HEK293T (cell line): ENCODE measurements around the gene STARD9.

ENCODE experiments used
- ARNT ChIP-seq: fragments of 450-650 bp; IDR thresholded peaks from 2 replicates; pipeline ENCODE4 v1.6.1; 2017; ENCODE audit warnings: mild to moderate bottlenecking
- BHLHE40 ChIP-seq: fragments of 450-650 bp; IDR thresholded peaks from 2 replicates; pipeline ENCODE4 v1.6.1; 2016; ENCODE audit warnings: mild to moderate bottlenecking, moderate library complexity, borderline replicate concordance
- CTBP1 ChIP-seq: fragments of 450-650 bp; IDR thresholded peaks from 2 replicates; pipeline ENCODE4 v1.6.1; 2016; ENCODE audit warnings: borderline replicate concordance
- ELF4 ChIP-seq: fragments of 450-650 bp; IDR thresholded peaks from 2 replicates; pipeline ENCODE4 v1.6.1; 2017; ENCODE audit warnings: antibody characterized with exemption
- FOXA1 ChIP-seq: fragments of 450-650 bp; IDR thresholded peaks from 2 replicates; pipeline ENCODE4 v1.6.1; 2016; ENCODE audit warnings: mild to moderate bottlenecking
- FOXM1 ChIP-seq: fragments of 450-650 bp; IDR thresholded peaks from 2 replicates; pipeline ENCODE4 v1.6.1; 2017; ENCODE audit warnings: mild to moderate bottlenecking, borderline replicate concordance
- HDGF ChIP-seq: fragments of 450-650 bp; IDR thresholded peaks from 2 replicates; pipeline ENCODE4 v1.6.1; 2017; ENCODE audit warnings: antibody characterized with exemption, borderline replicate concordance
- NFRKB ChIP-seq: fragments of 450-650 bp; IDR thresholded peaks from 2 replicates; pipeline ENCODE4 v1.6.1; 2016; ENCODE audit warnings: mild to moderate bottlenecking, moderate library complexity
- SP1 ChIP-seq: fragments of 450-650 bp; IDR thresholded peaks from 2 replicates; pipeline ENCODE4 v1.6.1; 2017
- SUZ12 ChIP-seq: fragments of 450-650 bp; IDR thresholded peaks from 2 replicates; pipeline ENCODE4 v1.6.1; 2016; ENCODE audit warnings: mild to moderate bottlenecking
- TARDBP ChIP-seq: fragments of 450-650 bp; IDR thresholded peaks from 2 replicates; pipeline ENCODE4 v1.6.1; 2016
- ZNF384 ChIP-seq: fragments of 450-650 bp; IDR thresholded peaks from 2 replicates; pipeline ENCODE4 v1.6.1; 2016

GRCh38 chr15:42674472-42674871 is 99.1 kb downstream of the STARD9 start:
- no peak for TF ChIP-seq BHLHE40
- no peak for TF ChIP-seq HDGF
- no peak for TF ChIP-seq SP1
- TF ChIP-seq ARNT, result no peak
- TF ChIP-seq FOXM1, result no peak
- no peak for TF ChIP-seq CTBP1
- no peak for TF ChIP-seq FOXA1
- TF ChIP-seq ELF4, result no peak
- TF ChIP-seq SUZ12, result no peak
- no peak for TF ChIP-seq TARDBP
- no peak for TF ChIP-seq ZNF384
- TF ChIP-seq NFRKB, result no peak
